ENCODE data around the gene BRINP1. TPM values are rescaled to one million over a fixed set of nuclear protein-coding genes. Genes with fewer than 3 reads are reported as not detected.

BRINP1 gene
- total RNA-seq, 1 donor from 2014 or later, result 0.07 TPM

DNA sequence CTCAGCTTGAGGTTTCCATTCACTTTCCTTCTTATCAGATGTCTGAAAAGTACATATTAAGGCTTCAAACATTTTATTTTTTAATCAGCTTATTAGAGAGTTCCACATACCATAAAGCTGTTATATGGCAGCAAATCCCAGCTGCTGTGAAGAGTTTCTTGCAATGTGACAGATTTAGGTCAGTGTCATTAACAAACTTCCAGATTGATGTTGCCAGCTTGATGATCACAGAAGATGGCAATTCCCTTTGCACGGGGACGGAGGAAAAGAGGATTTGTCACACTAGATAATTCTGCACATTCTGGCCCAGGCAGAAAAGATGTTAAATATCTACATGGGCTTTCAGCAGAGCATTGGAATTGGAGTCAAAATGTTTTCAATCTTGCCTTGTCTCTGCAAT is 215.8 kb downstream of the BRINP1 start:
- Mint-ChIP-seq H3K9me3 (ENCODE audit: low read depth) (peaks cover 2% of the 10 kb centered on the region), H3K36me3 (ENCODE audit: low read depth) (no peaks in the 10 kb centered on the region), H3K4me3 (ENCODE audit: unreplicated experiment) (no peak overlapping the region), H3K27me3 (ENCODE audit: low read depth) (no peaks in the 10 kb centered on the region), H3K27ac (ENCODE audit: unreplicated experiment) (no peak overlapping the region), H3K4me1 (ENCODE audit: low read depth) (no peaks in the 10 kb centered on the region)
- no peak for DNase-seq (ENCODE audit: low spot score)
- TF ChIP-seq, protein P1, sequence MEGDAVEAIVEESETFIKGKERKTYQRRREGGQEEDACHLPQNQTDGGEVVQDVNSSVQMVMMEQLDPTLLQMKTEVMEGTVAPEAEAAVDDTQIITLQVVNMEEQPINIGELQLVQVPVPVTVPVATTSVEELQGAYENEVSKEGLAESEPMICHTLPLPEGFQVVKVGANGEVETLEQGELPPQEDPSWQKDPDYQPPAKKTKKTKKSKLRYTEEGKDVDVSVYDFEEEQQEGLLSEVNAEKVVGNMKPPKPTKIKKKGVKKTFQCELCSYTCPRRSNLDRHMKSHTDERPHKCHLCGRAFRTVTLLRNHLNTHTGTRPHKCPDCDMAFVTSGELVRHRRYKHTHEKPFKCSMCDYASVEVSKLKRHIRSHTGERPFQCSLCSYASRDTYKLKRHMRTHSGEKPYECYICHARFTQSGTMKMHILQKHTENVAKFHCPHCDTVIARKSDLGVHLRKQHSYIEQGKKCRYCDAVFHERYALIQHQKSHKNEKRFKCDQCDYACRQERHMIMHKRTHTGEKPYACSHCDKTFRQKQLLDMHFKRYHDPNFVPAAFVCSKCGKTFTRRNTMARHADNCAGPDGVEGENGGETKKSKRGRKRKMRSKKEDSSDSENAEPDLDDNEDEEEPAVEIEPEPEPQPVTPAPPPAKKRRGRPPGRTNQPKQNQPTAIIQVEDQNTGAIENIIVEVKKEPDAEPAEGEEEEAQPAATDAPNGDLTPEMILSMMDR (IDR thresholded peaks at IDR 0.05), result no peak

DNA sequence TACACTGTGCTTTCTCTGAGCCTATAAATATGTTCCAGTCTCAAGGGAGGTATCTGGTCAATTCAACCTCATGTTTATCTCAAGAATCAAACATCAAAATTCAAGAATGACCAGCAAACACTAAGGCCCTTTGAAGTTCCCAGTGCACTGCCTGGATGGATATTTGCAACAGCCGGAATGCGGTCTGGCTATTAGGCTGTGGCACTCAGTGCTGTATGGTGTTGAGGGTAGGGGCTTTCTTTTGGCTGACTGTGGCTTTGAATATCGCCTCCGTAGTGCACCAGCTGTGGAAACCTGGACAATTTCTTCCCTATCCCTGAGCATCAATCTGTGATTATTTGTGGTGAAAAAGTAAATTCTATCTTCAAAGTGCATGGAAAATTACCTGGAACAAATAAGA is 220.4 kb downstream of the BRINP1 start:
- no peak overlapping the region for H3K4me3 Mint-ChIP-seq (ENCODE audit: unreplicated experiment)
- TF ChIP-seq, protein P1 (IDR thresholded peaks at IDR 0.05), result no peak
- H3K27me3 Mint-ChIP-seq (ENCODE audit: low read depth), result no peaks in the 10 kb centered on the region
- H3K9me3 Mint-ChIP-seq (ENCODE audit: low read depth), result no peaks in the 10 kb centered on the region
- DNase-seq (ENCODE audit: low spot score), result no peak
- H3K27ac Mint-ChIP-seq (ENCODE audit: unreplicated experiment), result no peak overlapping the region
- no peaks in the 10 kb centered on the region for H3K4me1 Mint-ChIP-seq (ENCODE audit: low read depth)
- H3K36me3 Mint-ChIP-seq (ENCODE audit: low read depth), result no peaks in the 10 kb centered on the region

DNA sequence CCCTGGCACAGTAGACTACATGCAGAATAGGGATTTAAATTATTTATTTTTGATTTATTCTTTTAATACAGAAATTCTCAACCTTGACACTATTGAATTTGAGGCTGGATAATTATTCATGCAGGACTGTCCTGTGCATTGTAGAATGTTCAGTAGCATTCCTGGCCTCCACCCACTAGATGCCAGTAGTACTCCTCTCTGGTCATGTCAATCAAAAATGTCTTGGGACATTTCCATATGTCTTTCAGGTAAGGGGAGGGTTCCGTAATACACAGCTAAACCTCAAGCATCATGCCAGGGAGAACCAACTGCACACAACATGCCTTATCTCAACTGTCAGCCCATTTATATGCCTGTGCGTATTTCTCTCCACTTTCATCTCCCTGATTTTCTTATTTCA is 231.8 kb downstream of the BRINP1 start:
- Mint-ChIP-seq H3K36me3 (ENCODE audit: low read depth) (no peaks in the 10 kb centered on the region), H3K27ac (ENCODE audit: unreplicated experiment) (no peak overlapping the region), H3K9me3 (ENCODE audit: low read depth) (peaks cover 7% of the 10 kb centered on the region), H3K4me3 (ENCODE audit: unreplicated experiment) (no peak overlapping the region), H3K4me1 (ENCODE audit: low read depth) (no peaks in the 10 kb centered on the region), H3K27me3 (ENCODE audit: low read depth) (peaks cover 3% of the 10 kb centered on the region)
- TF ChIP-seq, protein P1 (IDR thresholded peaks at IDR 0.05), result no peak
- no peak for DNase-seq (ENCODE audit: low spot score)

DNA sequence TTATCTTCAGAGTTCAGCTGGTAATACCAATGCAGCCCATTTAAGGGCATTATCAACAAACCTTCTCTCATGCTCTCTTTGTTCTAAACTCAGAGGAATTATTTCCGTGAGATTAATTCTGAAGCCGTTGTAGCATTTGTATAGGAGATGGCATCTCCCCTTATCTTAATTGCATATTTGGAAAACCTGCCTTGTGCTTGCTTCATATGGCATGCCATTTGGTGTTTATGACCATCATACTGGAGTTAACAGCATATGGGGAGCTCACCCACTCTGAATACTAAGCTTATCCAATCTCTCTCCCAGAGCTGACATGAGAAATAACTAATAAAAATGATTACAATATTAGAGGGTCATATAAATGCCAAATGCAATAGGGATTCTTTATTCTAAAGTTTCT is 243.2 kb downstream of the BRINP1 start:
- H3K4me3 Mint-ChIP-seq (ENCODE audit: unreplicated experiment), result no peak overlapping the region

DNA sequence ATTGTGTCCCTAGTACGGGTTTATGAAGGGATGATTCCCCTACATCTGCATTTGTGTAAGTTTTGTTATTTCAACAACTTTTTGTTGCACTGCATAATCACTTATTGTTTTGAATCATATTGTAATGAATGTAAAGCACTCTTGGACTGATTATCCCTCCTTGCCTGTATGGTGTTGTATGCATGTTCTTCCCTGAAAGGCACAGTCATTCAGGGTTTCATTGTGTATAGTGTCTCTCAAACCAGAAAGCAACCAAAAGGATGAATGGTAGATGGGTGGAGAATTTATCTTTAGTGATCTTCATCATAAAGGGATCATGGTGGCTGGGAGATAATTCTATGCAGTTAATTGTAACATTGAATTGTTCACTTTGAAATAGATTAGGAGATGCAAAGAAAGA is 247.3 kb downstream of the BRINP1 start:
- no peak for DNase-seq (ENCODE audit: low spot score)
- no peaks in the 10 kb centered on the region for H3K36me3 Mint-ChIP-seq (ENCODE audit: low read depth)
- H3K27ac Mint-ChIP-seq (ENCODE audit: unreplicated experiment), result no peak overlapping the region
- no peak overlapping the region for H3K4me3 Mint-ChIP-seq (ENCODE audit: unreplicated experiment)
- peaks cover 2% of the 10 kb centered on the region for H3K9me3 Mint-ChIP-seq (ENCODE audit: low read depth)
- peaks cover 4% of the 10 kb centered on the region for H3K27me3 Mint-ChIP-seq (ENCODE audit: low read depth)
- TF ChIP-seq, protein P1 (IDR thresholded peaks at IDR 0.05), result no peak
- no peaks in the 10 kb centered on the region for H3K4me1 Mint-ChIP-seq (ENCODE audit: low read depth)

More for the DNA sequence above, 243.2 kb downstream of the BRINP1 start:
- Mint-ChIP-seq H3K36me3 (ENCODE audit: low read depth) (no peaks in the 10 kb centered on the region), H3K27me3 (ENCODE audit: low read depth) (peaks cover 9% of the 10 kb centered on the region), H3K27ac (ENCODE audit: unreplicated experiment) (no peak overlapping the region), H3K4me1 (ENCODE audit: low read depth) (no peaks in the 10 kb centered on the region), H3K9me3 (ENCODE audit: low read depth) (no peaks in the 10 kb centered on the region)
- TF ChIP-seq, protein P1 (IDR thresholded peaks at IDR 0.05), result no peak
- no peak for DNase-seq (ENCODE audit: low spot score)
